Mucosa of rectum (tissue), 2 donors: ENCODE measurements around the gene NPHP4.
"Not testable (repeated sequence)": the region's sequence is repeated elsewhere in the genome, so short reads cannot be mapped to it uniquely, and the experiment has no call there.

ENCODE experiments used
- H3K27ac ChIP-seq, 2 donors: one replicate each; pipeline ENCODE4 v1.7.0; 2013; ENCODE audit warnings: inconsistent platforms in 2 of 2, low read depth in 2 of 2, low read length in 2 of 2
- H3K27me3 ChIP-seq, 2 donors: one replicate each; pipeline ENCODE4 v1.7.0; 2013; ENCODE audit warnings: low read length in 2 of 2; ENCODE audit not compliant: control insufficient read depth in 2 of 2, insufficient read depth in 2 of 2
- H3K36me3 ChIP-seq, 2 donors: one replicate each; pipeline ENCODE4 v1.7.0; 2013; ENCODE audit warnings: low read length in 2 of 2; ENCODE audit not compliant: control insufficient read depth in 2 of 2, insufficient read depth in 2 of 2
- H3K4me1 ChIP-seq, 2 donors: one replicate each; pipeline ENCODE4 v1.7.0; 2013; ENCODE audit warnings: low read length in 2 of 2, mild to moderate bottlenecking in 1 of 2; ENCODE audit not compliant: control insufficient read depth in 2 of 2, insufficient read depth in 2 of 2
- H3K4me3 ChIP-seq, 2 donors: one replicate each; pipeline ENCODE4 v1.7.0; 2013; ENCODE audit warnings: low read length in 2 of 2
- H3K9ac ChIP-seq, 2 donors: one replicate each; pipeline ENCODE4 v1.7.0; 2013; ENCODE audit warnings: low read length in 2 of 2, low read depth in 1 of 2, mild to moderate bottlenecking in 1 of 2
- H3K9me3 ChIP-seq, 2 donors: one replicate each; pipeline ENCODE4 v1.7.0; 2013; ENCODE audit warnings: low read length in 2 of 2; ENCODE audit not compliant: control insufficient read depth in 2 of 2
- donor health status: healthy.
- donor health status: Normal muscosa, but diverticular disease.

Gene NPHP4

DNA sequence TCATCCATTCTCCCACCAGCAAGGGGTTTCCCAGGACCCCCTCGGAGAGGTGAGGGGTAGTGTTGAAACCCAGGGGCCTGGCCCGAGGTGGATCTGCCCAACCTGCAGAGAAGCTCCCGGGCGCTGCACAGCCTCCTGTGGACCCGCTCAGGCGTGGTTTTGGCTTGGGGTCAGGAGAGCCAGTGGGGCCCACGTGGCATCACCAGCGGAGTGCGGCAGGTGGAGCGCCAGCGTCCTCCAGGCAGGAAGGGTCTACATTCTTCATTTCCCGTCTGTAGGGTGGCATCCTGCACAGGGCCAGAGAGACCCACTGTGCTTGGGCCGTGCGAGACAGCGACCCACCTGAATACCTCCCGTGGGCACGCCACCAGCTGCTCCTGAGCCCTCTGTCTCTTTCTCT is 135.2 kb downstream of the NPHP4 start:
- Histone ChIP-seq H3K27ac (no peak overlapping the region), H3K4me1 (no peaks in the 10 kb centered on the region), H3K27me3 (no peaks in the 10 kb centered on the region), H3K9me3 (no peaks in the 10 kb centered on the region), H3K36me3 (no peaks in the 10 kb centered on the region), H3K9ac (no peak overlapping the region), H3K4me3 (no peak overlapping the region)

DNA sequence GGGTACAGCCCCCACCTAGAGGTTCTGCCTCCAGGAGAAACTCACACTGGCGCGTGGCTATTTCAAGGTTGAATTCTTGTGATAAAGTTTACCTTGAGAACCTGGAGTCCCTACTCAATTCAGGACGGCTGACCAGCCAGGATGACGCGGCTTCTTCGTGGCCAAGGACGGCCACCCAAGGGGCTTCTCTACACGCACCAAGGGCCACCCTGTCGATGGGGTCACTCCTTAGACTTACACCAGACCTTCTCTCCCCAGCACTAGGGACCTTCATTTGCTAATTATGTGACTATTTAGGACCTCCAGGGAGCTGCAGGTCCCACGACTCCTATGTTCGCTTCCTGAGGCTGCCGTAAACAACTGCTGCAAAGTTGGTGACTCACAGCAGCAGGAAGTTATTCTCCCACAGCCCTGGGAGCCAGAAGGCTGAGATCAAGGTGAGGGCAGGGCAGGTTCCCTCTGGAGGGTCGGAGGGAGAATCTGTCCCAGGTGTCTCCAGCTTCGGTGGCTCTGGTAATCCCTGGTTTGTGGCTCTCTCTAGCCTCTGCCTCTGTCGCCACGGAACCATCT is 135.9 kb downstream of the NPHP4 start:
- no peak overlapping the region for H3K9ac ChIP-seq
- H3K4me3 ChIP-seq: no peak overlapping the region
- no peak overlapping the region for H3K27ac ChIP-seq
- H3K36me3 ChIP-seq: no peaks in the 10 kb centered on the region
- H3K27me3 ChIP-seq: no peaks in the 10 kb centered on the region
- no peaks in the 10 kb centered on the region for H3K9me3 ChIP-seq
- no peaks in the 10 kb centered on the region for H3K4me1 ChIP-seq

DNA sequence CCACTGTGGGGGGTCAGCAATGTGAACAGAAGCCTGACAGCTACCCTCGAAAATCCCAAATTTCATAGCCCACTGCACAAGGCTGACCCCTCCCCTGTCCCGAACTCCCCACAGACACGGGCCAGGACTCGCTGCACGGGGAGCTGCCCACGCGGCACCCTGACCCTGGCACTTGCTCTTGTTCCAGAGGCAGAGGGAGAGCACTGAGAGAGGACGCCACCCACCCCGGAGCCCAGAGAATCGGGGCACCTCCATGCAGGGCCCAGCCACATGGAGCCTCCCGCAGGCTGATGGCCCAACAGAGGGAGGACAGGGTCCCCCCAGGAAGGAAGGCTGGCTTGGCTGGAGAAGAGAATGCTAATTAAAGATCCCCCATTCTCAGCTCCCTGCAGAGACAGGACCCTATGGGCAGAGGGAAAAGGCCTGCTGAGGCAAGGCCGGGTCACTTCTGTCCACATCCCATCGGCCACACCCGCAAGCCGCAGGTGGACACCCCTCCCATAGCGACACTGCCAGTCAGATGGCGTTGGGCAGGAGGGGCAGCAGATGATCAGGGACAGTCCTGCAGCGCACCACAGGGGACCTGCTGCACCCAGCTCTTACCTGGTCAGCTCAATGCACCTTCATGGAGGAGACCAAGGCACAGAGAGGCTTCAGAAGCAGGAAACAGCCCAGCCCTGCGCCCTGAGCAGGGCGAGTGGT is 136.9 kb downstream of the NPHP4 start:
- Histone ChIP-seq H3K9ac (no peak overlapping the region), H3K9me3 (no peaks in the 10 kb centered on the region), H3K36me3 (no peaks in the 10 kb centered on the region), H3K4me3 (no peak overlapping the region), H3K27me3 (no peaks in the 10 kb centered on the region), H3K27ac (no peak overlapping the region), H3K4me1 (no peaks in the 10 kb centered on the region)

DNA sequence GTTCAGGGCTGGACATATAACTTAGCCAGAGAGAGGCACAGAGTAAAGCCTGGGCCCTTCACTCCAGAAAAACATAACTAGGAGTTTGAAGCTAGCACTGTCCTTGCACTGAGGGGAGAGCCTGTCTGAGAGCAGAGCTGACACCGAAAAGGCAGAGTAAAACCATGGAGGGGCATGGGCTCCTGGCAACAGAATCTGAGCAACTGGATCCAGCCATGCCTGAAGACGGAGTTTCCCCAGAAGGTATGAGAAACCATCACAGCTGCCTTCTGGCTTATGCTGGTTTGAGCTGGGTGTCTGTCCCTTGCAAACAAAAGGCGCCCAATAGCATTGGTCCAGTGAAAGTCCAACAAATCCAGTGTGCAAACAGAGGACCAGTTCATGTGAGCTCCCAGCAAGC is 137.5 kb downstream of the NPHP4 start:
- H3K9ac ChIP-seq: no peak overlapping the region
- H3K27ac ChIP-seq: no peak overlapping the region

DNA sequence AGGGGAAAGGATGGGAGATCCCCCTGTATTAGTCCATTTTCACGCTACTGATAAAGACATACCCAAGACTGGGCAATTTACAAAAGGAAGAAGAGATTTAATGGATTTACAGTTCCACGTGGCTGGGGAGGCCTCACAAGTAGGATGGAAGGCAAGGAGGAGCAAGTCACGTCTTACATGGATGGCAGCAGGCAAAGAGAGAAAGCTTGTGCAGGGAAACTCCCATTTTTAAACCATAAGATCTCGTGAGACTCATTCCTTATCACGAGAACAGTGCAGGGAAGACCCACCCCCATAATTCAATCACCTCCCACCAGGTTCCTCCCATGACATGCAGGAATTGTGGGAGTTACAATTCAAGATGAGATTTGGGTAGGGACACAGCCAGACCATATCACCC is 138.4 kb downstream of the NPHP4 start:
- not testable (repeated sequence) for H3K4me3 ChIP-seq, H3K9me3 ChIP-seq, H3K36me3 ChIP-seq, H3K4me1 ChIP-seq, H3K9ac ChIP-seq, H3K27ac ChIP-seq, H3K27me3 ChIP-seq

More for the DNA sequence above, 137.5 kb downstream of the NPHP4 start:
- Histone ChIP-seq H3K36me3 (no peaks in the 10 kb centered on the region), H3K27me3 (no peaks in the 10 kb centered on the region), H3K9me3 (no peaks in the 10 kb centered on the region), H3K4me3 (no peak overlapping the region), H3K4me1 (no peaks in the 10 kb centered on the region)

DNA sequence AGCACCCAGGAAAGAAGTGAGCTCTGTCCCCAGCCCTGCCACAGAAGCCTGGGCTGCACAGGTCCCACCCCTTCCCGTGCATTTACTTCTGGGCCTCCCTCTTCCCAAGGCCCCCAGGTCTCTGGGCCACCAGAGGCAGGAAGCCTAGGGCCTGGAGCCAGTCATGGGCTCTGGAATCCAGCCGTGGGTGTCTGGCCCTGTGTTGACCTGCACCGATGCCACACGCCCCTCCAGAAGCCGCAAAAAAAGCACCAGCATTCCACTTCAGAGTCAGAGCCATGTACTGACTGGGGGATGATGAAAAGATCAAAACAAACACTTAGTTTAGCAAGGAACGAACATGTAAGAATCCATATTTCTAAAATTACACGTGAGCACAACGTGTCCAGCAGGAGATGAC is 141.7 kb downstream of the NPHP4 start:
- Histone ChIP-seq H3K4me3 (no peak overlapping the region), H3K4me1 (no peaks in the 10 kb centered on the region), H3K9me3 (no peaks in the 10 kb centered on the region), H3K36me3 (no peaks in the 10 kb centered on the region), H3K27me3 (no peaks in the 10 kb centered on the region), H3K27ac (no peak overlapping the region), H3K9ac (no peak overlapping the region)

DNA sequence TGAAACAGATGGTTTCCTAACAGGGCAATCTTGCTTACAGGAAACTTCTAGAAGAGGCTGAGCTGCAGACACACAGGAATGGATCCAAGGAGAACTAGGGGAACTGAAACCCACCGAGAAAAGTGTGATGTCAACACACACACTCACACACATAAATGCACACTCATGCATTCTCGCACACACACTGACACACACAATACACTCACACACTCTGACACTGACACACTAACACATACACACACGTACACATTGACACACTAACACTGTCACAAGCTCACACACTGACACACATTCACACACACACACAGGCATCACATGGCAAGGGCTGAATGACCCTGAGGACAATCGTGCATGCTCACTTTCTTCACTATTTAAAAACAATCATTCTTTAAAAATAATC is 142.7 kb downstream of the NPHP4 start:
- Histone ChIP-seq H3K9ac (no peak overlapping the region), H3K9me3 (no peaks in the 10 kb centered on the region), H3K27ac (no peak overlapping the region), H3K4me1 (no peaks in the 10 kb centered on the region), H3K4me3 (no peak overlapping the region), H3K36me3 (no peaks in the 10 kb centered on the region), H3K27me3 (no peaks in the 10 kb centered on the region)

DNA sequence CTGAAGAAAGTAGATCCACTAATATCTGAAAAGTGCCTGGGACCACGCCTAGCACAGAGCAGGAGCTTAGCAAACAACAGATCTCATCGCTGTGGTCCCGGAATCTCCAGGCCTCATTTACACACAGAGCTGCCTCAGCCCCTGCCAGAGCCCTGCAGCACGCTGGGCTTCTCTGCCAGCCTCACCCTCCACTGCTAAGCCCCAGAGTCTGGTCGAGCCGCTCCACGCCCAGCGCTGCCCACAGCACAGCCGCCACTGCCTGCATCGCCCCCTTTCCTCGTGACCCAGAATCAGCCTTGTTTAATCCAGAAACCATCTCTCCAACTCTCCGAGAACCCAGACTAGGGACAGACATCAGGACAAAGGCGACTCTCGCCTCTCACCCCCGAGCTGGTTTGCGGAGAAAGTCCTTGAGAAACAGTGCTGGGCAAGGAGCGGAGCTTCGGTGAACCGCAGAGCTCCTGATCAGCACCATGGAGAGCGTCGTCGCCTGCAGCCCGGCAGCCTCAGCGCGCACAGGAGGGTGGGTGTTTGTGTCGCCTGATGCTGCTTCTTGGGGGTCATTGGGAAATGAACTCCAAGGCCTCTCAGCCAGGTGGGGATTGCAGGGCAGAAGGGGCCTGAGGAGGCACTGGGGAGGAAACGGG is 145.1 kb downstream of the NPHP4 start:
- Histone ChIP-seq H3K4me3 (no peak overlapping the region), H3K27me3 (no peaks in the 10 kb centered on the region), H3K9ac (no peak overlapping the region), H3K9me3 (no peaks in the 10 kb centered on the region), H3K27ac (no peak overlapping the region), H3K4me1 (no peaks in the 10 kb centered on the region), H3K36me3 (no peaks in the 10 kb centered on the region)

DNA sequence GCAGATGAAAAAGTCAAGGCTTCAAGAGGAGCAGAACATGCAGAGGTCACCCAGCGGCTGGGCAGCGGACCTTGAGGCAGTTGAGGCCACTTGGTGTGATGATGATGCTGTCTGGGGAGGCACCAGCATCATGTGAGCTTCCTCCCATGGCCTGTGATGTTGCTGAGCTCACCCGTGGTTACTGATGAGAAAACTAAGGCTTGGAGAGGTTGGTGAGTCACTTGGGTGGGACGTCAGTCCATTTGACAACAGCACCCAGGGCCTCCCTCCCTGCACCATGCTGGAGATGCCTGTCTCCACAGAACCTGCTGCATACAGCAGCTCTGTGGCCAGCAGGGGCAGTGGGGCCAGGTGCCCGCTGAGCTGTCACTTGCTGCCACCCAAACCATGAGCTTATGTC is 146.8 kb downstream of the NPHP4 start:
- no peaks in the 10 kb centered on the region for H3K4me1 ChIP-seq
- H3K36me3 ChIP-seq: no peaks in the 10 kb centered on the region
- H3K27ac ChIP-seq: no peak overlapping the region
- H3K9me3 ChIP-seq: no peaks in the 10 kb centered on the region
- no peak overlapping the region for H3K9ac ChIP-seq
- no peak overlapping the region for H3K4me3 ChIP-seq
- no peaks in the 10 kb centered on the region for H3K27me3 ChIP-seq

DNA sequence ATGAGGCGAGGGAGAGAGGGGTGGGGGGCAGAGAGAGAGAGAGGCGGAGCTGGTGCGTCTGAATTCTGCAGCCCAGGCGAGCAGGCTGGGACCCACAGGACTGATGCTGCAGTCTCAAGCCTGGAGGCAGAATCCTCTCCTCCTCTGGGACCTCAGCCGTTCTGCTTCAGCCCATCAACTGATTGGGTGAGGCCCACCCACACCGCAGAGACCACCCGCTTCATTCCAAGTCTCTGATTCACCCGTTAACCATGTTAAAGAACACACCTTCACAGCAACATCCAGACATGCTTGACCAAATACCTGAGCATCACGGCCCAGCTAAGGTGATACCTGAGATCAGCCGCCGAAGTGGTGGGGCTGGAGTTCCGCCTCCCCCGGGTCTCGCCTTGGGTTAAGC is 147.8 kb downstream of the NPHP4 start:
- no peaks in the 10 kb centered on the region for H3K27me3 ChIP-seq
- H3K27ac ChIP-seq: no peak overlapping the region
- no peaks in the 10 kb centered on the region for H3K36me3 ChIP-seq
- H3K4me1 ChIP-seq: no peaks in the 10 kb centered on the region
- no peak overlapping the region for H3K4me3 ChIP-seq
- H3K9me3 ChIP-seq: no peaks in the 10 kb centered on the region
- H3K9ac ChIP-seq: no peak overlapping the region
